ENCODE measurements around the gene DET1.

- TF ChIP-seq CTCF (IDR thresholded peaks at IDR 0.05), result peak in 1 of 7 experiments; percentile 16
- TF ChIP-seq POLR2A (IDR thresholded peaks at IDR 0.05), result peak; percentile 22 to 77 (median 64)
These were observed 79.2 kb downstream of the DET1 start, which contains the start of the genes MRPL46 and MRPS11 for GRCh38 chr15:88467073-88467934.

Measured in body of pancreas (tissue), 4 donors.